B cell (primary cell): ENCODE data around the gene ENO4. TPM values are rescaled to one million over a fixed set of nuclear protein-coding genes. Genes with fewer than 3 reads are reported as not detected.

Experiments used
- ATAC-seq: fragments of 200-7000 bp; cut with Tn5 transposase; one replicate; pipeline ENCODE4 v1.10.0; 2021; ENCODE audit warnings: low read depth, mild to moderate bottlenecking, moderate number of reproducible peaks, moderate library complexity
- CTCF ChIA-PET: fragments of 350-600 bp; sonication (Branson Sonifier 250); formaldehyde crosslinking; loops from one replicate; lab custom pipeline; 2021; ENCODE audit warnings: antibody characterized with exemption, inconsistent platforms; lab: Charles Lee
- POLR2A ChIA-PET: fragments of 350-600 bp; sonication (Branson Sonifier 250); formaldehyde crosslinking; loops from one replicate; lab custom pipeline; 2021; ENCODE audit warnings: antibody characterized with exemption; lab: Charles Lee
- DNase-seq: peaks from one replicate; pipeline ENCODE4 v3.0.0; 2013
- H2AFZ ChIP-seq: 2 replicates; pipeline ENCODE4 v1.6.1; 2012; ENCODE audit warnings: mild to moderate bottlenecking, low read depth, low read length; ENCODE audit not compliant: insufficient read depth, poor library complexity, severe bottlenecking
- H3K27ac ChIP-seq, 2 donors: 1 replicate in 1 of 2; 2 replicates in 1 of 2; pipeline ENCODE4 v1.5.1; 2012 to 2013; ENCODE audit warnings: low read length in 2 of 2, mild to moderate bottlenecking in 2 of 2, moderate library complexity in 1 of 2
- H3K27me3 ChIP-seq, 4 experiments: fragments of 200-600 bp in 1 of 4; sonication (generic) in 1 of 4; replicated peaks in 1 of 4; 1 replicate in 2 of 4; 2 replicates in 2 of 4; pipeline versions ENCODE4 v1.6.1 to v1.7.0; 2013 to 2016; ENCODE audit warnings: low read length in 3 of 4, mild to moderate bottlenecking in 2 of 4, mixed read lengths in 1 of 4, moderate library complexity in 1 of 4; ENCODE audit not compliant: insufficient read depth in 4 of 4, control insufficient read depth in 3 of 4; ENCODE audit errors: control extremely low read depth in 1 of 4
- H3K36me3 ChIP-seq, 2 experiments: replicated peaks in 1 of 2; 1 replicate in 1 of 2; 2 replicates in 1 of 2; pipeline versions ENCODE4 v1.6.1 to v1.7.1; 2013; ENCODE audit warnings: low read length in 1 of 2; ENCODE audit not compliant: insufficient read depth in 2 of 2, control insufficient read depth in 1 of 2; ENCODE audit errors: control extremely low read depth in 1 of 2, extremely low read depth in 1 of 2
- H3K4me1 ChIP-seq, 2 donors: fragments of 200-600 bp in 1 of 2; sonication (generic) in 1 of 2; 1 replicate in 1 of 2; 2 replicates in 1 of 2; pipeline versions ENCODE4 v1.5.1 to v1.6.1; 2013 to 2017; ENCODE audit warnings: low read length in 2 of 2; ENCODE audit not compliant: control insufficient read depth in 2 of 2, insufficient read depth in 2 of 2
- H3K4me2 ChIP-seq: replicated peaks from 2 replicates; pipeline ENCODE3; 2012; ENCODE audit warnings: mild to moderate bottlenecking, low read depth, low read length; ENCODE audit not compliant: poor library complexity, severe bottlenecking
- H3K4me3 ChIP-seq, 5 experiments: fragments of 200-600 bp in 1 of 5; sonication (generic) in 1 of 5; 1 replicate in 3 of 5; 2 replicates in 2 of 5; pipeline versions ENCODE4 v1.5.1 to v1.7.0; 2011 to 2016; ENCODE audit warnings: low read length in 4 of 5, mild to moderate bottlenecking in 4 of 5, low read depth in 2 of 5, control low read depth in 1 of 5, moderate library complexity in 1 of 5; ENCODE audit not compliant: insufficient read depth in 1 of 5; ENCODE audit errors: control extremely low read depth in 1 of 5, extremely low read depth in 1 of 5
- H3K79me2 ChIP-seq: fragments of 200-600 bp; sonication (generic); one replicate; pipeline ENCODE4 v1.6.0; 2016; ENCODE audit warnings: low read length; ENCODE audit not compliant: control insufficient read depth, insufficient read depth
- H3K9ac ChIP-seq: fragments of 200-600 bp; sonication (generic); 2 replicates; pipeline ENCODE4 v1.6.1; 2017; ENCODE audit warnings: mild to moderate bottlenecking, low read length, moderate library complexity
- H3K9me3 ChIP-seq, 3 donors: one replicate each; pipeline versions ENCODE4 v1.6.1 to v1.7.1; 2013; ENCODE audit warnings: low read length in 2 of 3; ENCODE audit not compliant: control insufficient read depth in 2 of 3, insufficient read depth in 1 of 3; ENCODE audit errors: control extremely low read depth in 1 of 3
- H4K20me1 ChIP-seq: 2 replicates; pipeline ENCODE4 v1.6.0; 2012; ENCODE audit warnings: mild to moderate bottlenecking, low read length; ENCODE audit not compliant: insufficient read depth, control insufficient read depth, poor library complexity, severe bottlenecking
- H3K27ac Mint-ChIP-seq: one replicate; pipeline ENCODE4 v1.8.0; 2021; ENCODE audit warnings: mixed read lengths
- H3K27me3 Mint-ChIP-seq: one replicate; pipeline ENCODE4 v1.8.0; 2021; ENCODE audit warnings: mixed read lengths
- H3K4me1 Mint-ChIP-seq: one replicate; pipeline ENCODE4 v1.8.0; 2021; ENCODE audit warnings: mixed read lengths
- H3K4me3 Mint-ChIP-seq: one replicate; pipeline ENCODE4 v1.8.0; 2021; ENCODE audit warnings: mixed read lengths
- H3K9me3 Mint-ChIP-seq: one replicate; pipeline ENCODE4 v1.8.0; 2022; ENCODE audit warnings: mixed read lengths; ENCODE audit not compliant: insufficient read depth
- EZH2 ChIP-seq: IDR thresholded peaks from 2 replicates; pipeline ENCODE4 v1.6.1; 2012; ENCODE audit warnings: borderline replicate concordance, low read depth, mild to moderate bottlenecking, moderate library complexity, low read length; ENCODE audit not compliant: insufficient read depth, poor library complexity, severe bottlenecking
- WGBS: methylation state at CpG from one replicate; pipeline ENCODE4 v1.1.5; 2013; ENCODE audit warnings: missing lambda C conversion rate; ENCODE audit not compliant: insufficient coverage; 5-methylcytosine and 5-hydroxymethylcytosine counted together
- intact Hi-C: fragments of 100-400 bp; cut with micrococcal nuclease; formaldehyde crosslinking; loops from one replicate; pipeline ENCODE4 v1.10.0; 2022
- polyA plus RNA-seq: library from polyadenylated mRNA; depleted of rRNA; stranded (reverse); fragments of >200 nt; gene quantifications from 2 replicates; pipeline ENCODE4 v1.2.3, GENCODE V29; 2012
- total RNA-seq, 2 donors: library from RNA; stranded (reverse); fragments of 120-200 nt in 1 of 2; gene quantifications; 1 replicate in 1 of 2; 2 replicates in 1 of 2; pipeline versions ENCODE4 v1.2.3 to v1.2.4, GENCODE V29; 2013 to 2022
- TF ChIP-seq, protein P1 (sequence below): fragments of 200-600 bp; IDR thresholded peaks from one replicate; pipeline ENCODE4 v1.8.0; 2022; ENCODE audit warnings: antibody characterized with exemption, mild to moderate bottlenecking

The ENO4 gene
- total and polyA plus RNA-seq, 2 donors (not counting 1 experiment from before 2014, with no cell fraction given) = 0.07 to 0.37 TPM

DNA sequence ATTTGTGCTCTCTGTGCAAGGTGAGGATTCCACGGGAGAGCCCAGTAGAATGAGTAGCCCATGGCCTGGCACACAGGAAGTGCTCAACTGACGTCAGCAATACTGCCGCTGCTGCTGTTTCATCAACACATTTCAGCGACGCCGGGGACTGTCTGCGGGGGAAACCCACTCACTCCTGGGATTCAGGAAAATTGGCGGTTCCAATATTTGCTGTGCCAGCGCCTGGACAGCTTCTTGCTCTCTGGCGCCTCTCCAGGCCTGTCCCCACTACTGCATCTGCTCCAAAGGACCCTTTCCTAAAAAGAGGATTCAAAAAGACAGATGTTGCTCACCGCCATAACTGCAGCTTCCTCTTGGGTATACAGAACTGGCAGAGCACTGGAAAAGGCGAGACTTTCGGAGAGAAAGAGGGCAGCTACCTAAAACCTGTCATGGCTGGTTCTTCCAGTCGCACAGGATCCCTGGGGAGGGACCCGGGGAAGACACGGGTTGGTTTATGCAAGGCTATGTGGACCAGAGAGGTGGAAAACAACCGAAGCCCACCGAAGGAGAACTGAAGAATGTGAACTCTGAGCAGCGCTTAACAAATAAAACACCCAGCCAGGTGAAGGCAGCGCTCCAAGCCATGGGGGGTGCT is 39.7 kb upstream of the ENO4 start:
- Histone ChIP-seq H3K9me3 (no peaks in the 10 kb centered on the region), H2AFZ (no peak overlapping the region), H3K9ac (no peak overlapping the region), H4K20me1 (no peaks in the 10 kb centered on the region), H3K4me1 (no peaks in the 10 kb centered on the region), H3K4me3 (no peak overlapping the region), H3K4me2 (no peak overlapping the region), H3K36me3 (no peaks in the 10 kb centered on the region), H3K79me2 (no peaks in the 10 kb centered on the region), H3K27ac (no peak overlapping the region), H3K27me3 (no peaks in the 10 kb centered on the region)
- Mint-ChIP-seq H3K4me3 (no peak overlapping the region), H3K27me3 (peaks cover 20% of the 10 kb centered on the region), H3K4me1 (no peaks in the 10 kb centered on the region), H3K9me3 (no peaks in the 10 kb centered on the region), H3K27ac (no peak overlapping the region)
- ChIA-PET POLR2A (no interaction called here), CTCF (interaction anchor here (2.2 kb wide), 1 partner anchor 21 kb away, joined by 5 read pairs; no protein-coding TSS in a partner anchor)
- 62% methylated on average over 20 of the region's 20 CpGs for WGBS
- intact Hi-C loops = no loop called here
- ATAC-seq (no peak), DNase-seq (no peak)
- TF ChIP-seq, protein P1, sequence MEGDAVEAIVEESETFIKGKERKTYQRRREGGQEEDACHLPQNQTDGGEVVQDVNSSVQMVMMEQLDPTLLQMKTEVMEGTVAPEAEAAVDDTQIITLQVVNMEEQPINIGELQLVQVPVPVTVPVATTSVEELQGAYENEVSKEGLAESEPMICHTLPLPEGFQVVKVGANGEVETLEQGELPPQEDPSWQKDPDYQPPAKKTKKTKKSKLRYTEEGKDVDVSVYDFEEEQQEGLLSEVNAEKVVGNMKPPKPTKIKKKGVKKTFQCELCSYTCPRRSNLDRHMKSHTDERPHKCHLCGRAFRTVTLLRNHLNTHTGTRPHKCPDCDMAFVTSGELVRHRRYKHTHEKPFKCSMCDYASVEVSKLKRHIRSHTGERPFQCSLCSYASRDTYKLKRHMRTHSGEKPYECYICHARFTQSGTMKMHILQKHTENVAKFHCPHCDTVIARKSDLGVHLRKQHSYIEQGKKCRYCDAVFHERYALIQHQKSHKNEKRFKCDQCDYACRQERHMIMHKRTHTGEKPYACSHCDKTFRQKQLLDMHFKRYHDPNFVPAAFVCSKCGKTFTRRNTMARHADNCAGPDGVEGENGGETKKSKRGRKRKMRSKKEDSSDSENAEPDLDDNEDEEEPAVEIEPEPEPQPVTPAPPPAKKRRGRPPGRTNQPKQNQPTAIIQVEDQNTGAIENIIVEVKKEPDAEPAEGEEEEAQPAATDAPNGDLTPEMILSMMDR = no peak
- no peak for TF ChIP-seq EZH2

DNA sequence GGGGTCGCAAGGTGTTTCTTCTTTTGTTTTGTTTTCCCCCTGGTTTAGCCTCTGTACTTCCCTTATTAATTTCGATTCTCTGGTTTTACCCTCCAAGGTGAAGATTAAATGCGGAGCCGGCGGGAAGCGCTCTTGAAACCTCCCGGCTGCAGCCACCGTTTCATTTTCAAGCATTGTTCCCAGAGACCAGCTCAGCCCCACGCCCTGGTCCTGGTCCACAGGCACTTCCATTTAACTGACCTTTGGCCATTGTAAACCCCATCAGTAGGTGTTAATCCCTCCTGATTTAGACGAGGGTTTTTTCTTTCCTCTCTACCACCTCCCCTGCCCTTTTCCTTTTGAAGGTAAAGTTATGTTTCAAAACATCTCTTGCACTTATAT is 39.2 kb upstream of the ENO4 start:
- Mint-ChIP-seq H3K27me3 (peaks cover 21% of the 10 kb centered on the region), H3K4me1 (no peaks in the 10 kb centered on the region), H3K27ac (no peak overlapping the region), H3K9me3 (no peaks in the 10 kb centered on the region), H3K4me3 (no peak overlapping the region)
- Histone ChIP-seq H3K27ac (no peak overlapping the region), H3K9ac (no peak overlapping the region), H4K20me1 (no peaks in the 10 kb centered on the region), H3K4me2 (no peak overlapping the region), H3K4me3 (no peak overlapping the region), H3K79me2 (no peaks in the 10 kb centered on the region), H3K9me3 (no peaks in the 10 kb centered on the region), H3K4me1 (no peaks in the 10 kb centered on the region), H3K36me3 (no peaks in the 10 kb centered on the region), H2AFZ (no peak overlapping the region), H3K27me3 (no peaks in the 10 kb centered on the region)
- ATAC-seq (no peak), DNase-seq (no peak)
- intact Hi-C loops = no loop called here
- no peak for TF ChIP-seq EZH2
- TF ChIP-seq, protein P1 = no peak
- POLR2A ChIA-PET = no interaction called here
- CTCF ChIA-PET = interaction anchor here (2.2 kb wide), 1 partner anchor 22 kb away, joined by 5 read pairs; no protein-coding TSS in a partner anchor
- whole genome bisulfite sequencing = 82% methylated on average over 9 of the region's 10 CpGs
